ENCODE measurements around the gene MATK.
A peak's percentile ranks its signal among the peaks of the same experiment; 100 is the strongest.

MATK gene

DNA sequence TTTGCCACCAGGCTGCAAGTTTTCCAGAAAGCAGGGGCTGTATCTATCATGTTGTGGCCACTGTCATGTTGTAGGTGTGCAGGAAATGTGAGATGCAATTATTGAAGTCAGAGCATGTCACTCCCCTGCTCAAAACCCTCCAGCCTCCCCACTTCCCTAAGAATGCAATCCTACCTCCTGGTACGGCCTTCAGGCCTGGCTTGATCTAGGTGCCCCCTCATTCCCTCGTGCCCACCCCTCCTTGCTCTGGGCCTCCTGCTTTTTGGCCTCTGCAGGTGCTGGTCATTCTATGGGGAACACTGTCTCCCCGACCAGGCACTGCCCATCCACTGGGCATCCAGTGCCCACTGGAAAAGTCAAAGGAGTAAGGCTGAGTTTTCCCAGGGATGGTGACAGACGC, 28.5 kb upstream of the MATK start:
- DNase-seq (ENCODE audit: low spot score) = no peak

DNA sequence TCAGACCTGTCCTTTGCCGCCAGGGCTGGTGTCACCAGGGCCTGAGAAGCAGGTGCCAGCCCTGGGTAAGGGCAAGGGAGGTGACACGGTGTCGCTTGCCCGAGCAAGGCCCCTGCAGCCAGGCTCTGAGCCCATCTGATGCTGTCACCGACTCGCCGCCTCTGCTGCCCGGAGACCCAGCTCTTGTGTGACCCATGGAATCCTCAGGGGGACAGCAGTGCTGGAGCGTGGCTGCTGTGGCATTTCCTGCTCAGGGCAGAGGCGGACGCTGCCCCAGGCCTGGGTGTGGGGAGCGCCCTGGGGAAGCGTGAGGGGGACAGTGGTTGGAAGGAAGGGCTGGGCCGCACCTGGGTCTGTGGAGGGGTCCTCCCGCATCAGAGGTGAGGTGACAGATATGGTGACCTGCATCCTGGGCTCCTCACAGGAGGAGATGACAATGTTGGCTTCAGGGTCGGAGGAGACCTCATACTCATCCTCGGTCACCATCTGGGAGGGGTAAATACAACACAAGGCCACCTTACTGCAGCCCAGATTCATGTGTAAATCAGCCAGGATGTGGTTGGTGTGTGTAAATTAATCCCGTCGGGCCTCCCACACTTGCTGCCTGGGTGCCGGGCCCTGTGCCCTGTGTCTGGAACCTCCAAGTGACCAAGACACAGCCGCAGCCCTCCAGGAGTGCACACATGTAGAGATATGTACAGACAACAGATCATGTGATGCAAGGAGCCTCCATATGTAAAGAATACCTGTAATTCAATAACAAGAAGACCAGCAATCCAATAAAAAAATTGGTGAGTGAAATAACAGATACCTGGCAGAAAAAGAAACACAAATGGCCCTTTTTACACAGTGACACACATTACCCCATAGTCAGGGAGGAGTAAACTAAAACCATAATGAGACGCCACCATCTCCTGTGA, 27.6 kb upstream of the MATK start:
- DNase-seq (ENCODE audit: low spot score) = no peak

DNA sequence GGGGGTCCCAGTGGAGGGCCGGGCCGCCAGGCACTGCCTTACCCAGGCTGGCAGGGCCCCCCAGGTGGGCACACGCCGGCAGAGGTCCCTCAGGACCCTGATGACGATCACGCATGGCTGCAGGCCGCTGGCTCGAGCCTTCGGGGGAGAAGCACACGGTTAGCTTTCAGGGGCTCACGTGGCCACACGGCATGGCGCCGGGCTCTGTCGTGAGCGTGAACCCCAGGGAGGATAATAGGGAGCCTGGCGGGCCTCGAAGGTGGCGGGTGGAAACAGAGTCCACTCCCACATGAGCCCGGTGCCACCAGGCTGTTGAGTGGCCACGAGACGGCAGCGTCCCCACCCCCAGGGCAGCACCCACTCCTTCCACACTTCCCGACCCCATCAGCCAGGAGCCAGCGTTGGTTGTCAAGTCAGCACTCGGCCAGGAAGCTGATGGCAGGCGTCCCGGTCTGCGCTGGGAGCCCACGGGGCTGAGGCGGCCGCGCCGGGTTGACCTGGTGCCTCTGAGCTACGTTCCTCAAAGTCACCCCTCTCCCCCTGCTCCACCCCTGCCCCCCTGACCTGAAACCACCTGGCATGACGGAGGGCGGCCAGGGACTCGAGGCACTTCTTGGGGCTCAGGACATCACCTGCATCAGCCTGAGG, 24.7 kb upstream of the MATK start:
- no peak for DNase-seq (ENCODE audit: low spot score)

DNA sequence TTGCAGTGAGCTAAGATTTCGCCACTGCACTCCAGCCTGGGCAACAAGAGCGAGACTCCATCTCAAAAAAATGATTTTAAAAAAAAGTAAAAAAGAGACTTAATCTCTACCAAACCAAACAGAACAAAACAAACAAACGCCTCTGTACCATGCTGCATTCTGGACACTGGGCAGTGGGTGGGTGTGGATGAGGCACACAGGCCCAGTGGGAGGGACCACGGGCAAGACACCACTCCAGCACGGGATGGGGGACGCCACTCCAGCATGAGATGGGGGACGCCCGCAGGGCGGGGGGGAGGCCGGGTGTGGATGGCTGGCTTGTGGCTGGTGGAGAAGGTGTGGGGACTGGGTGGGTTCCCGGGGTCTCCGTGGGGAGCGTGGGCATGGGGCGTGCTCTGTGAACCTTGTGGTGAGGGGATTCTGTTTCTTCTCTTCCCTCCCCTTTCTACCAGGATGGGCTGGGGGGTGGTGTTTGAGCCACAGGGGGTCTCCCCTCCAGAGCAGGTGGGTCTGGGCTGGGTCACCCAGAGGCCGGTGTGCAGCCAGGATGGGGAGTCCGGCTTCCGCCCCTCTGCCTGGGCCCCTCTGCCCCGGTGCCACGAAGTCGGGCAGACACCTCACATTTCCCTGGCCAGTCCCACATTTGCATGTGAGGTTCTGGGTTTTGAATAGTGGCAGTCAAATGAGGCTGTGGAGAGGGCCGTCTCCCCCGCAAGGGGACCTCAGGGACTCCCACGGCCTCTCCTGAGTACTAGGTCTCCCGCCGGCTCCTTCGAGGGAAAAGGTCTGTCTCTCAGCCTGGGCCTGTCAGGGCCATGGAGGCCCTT, 23.9 kb upstream of the MATK start:
- no peak for DNase-seq (ENCODE audit: low spot score)

DNA sequence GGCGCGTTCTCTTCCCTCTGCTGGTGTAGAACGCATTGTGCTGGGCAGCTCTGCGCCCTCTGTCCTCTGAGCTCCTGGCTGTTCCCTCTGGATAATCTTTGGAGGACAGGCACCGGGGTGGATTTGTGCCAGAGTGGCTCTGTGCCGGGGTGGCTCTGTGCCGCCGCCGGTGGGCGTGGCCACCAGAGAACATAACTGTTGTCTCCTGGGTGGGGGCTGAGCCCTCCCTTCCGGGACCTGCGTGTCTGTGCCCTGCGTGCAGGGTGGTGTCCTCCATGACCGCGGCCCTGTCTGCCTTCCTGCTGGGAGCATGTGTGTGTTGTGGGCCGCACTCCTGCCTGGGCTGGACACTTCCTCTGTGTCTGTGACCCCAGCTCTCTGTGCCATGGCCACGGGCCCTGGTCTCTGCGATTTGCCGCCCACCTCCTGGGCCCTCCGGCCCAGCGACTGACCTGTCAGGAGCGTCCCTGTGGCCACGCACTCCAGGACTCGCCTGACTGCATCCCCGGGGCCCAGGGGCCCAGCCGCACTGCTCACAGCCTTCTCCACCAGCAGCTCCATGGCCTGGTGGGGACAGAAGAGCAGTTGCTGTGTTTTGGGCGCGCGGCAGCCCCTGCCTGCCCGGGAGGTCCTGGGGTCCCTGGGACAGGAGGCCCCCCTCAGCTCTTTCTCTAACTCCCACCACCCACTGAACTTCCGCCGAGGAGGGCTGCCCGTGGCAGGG, 22.4 kb upstream of the MATK start:
- DNase-seq (ENCODE audit: low spot score) = no peak

DNA sequence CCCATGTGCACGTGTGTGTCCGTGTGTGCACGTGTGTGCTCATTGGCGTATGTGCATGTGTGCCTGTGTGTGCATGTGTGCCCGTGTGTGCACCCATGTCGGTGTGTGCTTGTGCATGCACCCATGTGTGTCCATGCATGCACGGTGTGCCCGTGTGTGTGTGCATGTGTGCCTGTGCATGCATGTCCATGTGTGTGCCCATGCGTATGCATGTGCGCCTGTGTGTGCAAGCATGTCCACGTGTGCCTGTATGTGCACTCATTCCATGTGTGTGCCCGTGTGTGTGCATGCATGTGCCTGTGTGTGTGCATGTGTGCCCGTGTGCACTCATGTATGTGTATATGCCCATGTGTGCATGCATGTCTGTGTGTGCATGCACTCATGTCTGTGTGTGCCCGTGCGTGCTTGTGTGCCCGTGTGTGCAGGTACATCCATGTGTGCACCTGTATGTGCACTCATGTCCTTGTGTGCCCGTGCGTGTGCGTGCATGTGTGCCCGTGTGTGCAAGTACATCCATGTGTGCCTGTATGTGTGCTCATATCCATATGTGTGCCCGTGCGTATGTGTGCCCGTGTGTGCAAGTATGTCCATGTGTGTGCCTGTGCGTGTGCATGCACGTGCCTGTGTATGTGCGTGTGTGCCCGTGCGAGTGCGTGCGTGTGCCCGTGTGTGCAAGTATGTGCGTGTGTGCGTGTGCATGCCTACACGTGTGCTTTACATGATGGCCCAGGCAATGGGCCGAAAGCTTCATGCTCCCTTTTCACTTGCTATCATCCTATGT, 21.6 kb upstream of the MATK start:
- DNase-seq (ENCODE audit: low spot score) = no peak

DNA sequence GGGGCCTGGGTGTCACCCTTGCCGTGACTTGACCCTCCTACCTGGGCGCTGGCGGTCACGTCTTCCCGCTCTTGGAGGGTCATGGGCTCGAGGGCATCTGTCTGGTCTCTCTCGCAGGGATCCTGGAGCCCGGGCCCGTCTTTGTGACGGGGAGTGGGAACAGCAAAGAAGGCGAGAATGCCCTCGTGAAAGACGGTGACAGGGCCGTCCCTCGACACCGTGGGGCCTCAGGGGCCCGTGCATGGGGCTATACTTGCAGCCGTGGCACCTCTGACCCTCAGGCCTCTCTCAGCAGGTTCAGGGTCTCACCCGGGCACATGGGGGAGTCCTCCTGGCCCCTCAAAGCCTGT, 20.9 kb upstream of the MATK start:
- no peak for DNase-seq (ENCODE audit: low spot score)

DNA sequence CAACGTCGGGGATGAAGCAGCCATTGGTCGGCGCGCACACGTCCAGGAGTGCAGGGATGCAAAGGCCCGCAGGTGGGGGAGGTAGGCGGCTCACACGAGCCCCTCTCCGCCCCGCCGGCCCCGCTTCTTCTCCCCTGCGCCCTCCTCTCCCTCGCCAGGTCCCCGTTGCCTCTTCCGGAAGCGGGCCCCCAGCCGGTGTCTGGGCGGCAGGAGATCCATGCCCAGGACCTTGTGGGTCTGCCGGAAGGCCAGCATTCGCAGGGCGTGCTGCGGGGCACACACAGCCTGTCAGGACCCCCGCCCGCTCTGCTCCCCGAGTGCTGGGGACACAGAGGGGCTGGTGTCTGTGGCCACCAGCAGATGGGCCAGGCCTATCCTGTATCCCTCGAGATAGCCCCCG, 19.7 kb upstream of the MATK start:
- DNase-seq (ENCODE audit: low spot score) = no peak

DNA sequence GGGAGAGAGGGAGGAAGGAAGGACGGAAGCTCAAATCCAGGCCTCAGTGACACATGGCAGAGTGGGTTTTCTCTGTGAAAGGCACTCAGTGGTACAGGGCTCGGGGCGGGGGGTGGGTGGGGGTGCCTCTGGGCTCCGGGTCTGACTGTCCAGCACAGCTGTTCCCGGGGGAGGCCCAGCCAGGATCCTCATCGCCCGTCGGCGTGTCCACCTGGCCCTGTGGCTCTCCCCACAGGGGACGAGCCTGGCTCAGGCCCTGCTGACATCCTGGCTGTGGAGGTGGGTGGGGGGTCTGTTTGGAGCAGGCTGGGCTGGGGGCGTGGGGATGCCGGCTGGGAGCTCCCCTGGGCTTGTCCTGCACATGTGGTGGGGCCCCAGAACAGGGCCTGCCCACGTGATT, 18.2 kb upstream of the MATK start:
- DNase-seq (ENCODE audit: low spot score) = no peak

DNA sequence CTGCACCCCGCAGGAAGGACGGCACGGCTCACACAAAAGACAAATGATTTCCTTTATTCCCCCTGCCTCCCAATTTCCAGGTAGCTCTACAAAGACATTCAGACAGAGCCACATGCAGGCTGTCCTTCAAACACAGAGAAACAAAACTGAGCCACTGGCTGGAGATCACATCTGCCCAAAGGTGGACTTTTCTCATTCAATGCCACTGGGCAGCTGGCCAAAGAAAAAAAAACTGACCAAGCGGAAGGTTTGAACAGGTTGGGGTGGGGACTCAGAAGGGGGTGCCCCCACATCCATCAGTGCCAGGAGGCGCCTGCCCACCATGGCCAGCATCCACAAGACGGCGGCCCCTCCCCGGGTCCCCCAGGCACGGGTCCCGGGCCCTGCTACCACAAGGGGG, 17.8 kb upstream of the MATK start:
- DNase-seq (ENCODE audit: low spot score) = no peak

DNA sequence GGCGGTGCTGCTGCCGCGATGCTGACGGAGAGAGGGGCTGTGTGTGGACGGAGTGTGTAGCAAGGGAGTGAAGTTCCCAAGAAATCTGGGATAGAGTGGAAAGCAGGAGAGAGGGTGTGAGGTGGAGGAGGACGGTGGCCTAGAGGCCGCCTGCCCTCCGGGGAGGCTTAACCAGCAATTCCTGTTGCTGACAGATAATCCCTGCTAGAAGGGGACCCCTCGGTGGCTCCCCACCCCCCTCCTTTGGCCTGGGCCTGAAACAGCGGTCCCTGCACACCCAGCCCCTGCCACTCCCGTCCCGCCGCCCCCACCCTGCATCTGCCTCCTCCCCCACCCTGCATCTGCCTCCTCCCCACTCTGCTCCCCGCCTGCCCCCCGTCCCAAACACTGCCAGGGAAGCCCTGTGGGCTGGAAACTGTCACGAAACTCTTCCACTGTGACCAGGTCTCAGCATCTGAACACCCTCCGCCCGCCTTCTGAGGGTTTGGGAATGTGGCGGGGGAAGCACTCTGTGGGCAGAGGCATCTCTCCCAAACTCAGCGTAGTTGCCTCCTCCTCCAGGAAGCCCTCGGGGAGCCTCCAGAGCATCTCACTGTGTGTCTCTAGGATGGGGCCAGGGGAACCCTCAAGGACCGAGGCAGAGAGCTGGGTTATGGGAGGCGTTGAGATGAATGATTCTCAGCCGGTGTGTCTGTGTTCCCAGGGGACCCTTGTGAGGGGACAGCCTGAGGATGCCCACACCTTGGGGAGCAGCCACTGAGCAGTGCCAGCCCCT, 17.1 kb upstream of the MATK start:
- DNase-seq (ENCODE audit: low spot score) = no peak

DNA sequence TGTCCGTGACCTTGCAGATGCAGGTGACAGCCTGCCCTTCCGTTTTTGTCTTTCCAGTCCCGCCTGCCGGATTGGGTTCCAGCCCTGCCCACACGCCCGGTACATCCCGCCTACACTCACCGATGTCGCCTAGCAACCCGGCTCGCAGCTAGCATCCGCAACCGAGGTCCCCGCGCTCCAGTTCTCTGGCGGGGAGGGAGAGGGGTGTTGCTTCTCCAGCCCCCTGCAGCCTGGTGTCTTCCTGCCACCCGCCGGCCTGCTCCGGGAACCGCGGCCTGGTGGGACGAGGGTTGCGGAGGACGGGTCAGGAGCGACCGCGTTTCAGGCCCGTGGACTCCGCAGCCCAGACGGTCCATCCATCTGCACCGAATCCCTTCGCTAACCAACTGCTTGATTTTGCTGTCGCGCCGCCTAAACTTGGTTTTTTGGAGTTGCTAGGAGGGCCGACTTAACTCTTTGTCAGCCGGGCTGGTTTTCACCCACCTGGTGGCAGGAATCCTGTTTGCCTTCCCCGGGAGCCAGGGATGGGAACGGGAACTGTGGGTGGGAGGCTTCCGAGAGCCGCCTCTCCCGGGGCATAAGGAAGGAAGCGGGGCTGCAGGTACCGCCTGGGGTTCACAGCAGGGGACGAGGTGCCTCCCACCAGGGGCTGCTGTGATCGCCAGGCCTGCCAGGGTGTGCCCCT, 15.4 kb upstream of the MATK start:
- DNase-seq (ENCODE audit: low spot score) = no peak

DNA sequence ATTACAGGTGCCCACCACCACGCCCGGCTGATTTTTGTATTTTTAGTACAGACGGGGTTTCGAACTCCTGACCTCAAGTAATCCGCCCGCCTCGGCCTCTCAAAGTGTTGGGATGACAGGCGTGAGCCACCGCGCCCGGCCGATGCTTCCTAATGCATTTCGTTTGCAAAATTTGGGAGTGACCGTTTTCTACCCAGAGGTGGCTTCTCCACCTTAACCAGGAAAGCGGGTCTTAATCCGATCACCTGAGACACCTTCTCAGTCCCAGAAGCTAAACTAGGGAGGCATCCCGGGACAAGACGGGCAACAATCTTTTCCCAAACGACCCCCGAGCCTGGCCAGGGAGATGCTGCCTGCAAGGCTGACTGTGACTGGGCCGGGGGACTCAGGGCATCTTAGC, 14.8 kb upstream of the MATK start:
- peak; percentile 55 for DNase-seq (ENCODE audit: low spot score)

DNA sequence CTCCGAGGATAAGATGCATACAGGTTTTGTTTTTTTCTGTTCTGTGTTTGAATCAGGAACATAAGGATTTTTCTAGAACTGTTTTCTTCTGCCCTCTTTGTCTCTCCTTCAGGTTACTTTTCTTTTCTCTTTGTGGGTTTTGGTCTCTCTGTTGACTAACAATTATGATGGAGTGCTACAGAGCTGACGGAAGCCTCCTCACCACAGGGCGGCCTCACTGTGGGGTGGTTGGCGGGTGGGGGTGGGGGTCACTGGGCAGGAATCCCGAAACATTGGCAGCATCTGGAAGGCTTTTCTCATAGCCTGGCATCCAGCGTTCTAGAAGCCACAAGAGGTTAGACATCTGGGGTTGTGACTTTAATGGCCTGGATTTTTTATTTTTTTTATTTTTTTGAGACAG, 12.0 kb upstream of the MATK start:
- no peak for DNase-seq (ENCODE audit: low spot score)

DNA sequence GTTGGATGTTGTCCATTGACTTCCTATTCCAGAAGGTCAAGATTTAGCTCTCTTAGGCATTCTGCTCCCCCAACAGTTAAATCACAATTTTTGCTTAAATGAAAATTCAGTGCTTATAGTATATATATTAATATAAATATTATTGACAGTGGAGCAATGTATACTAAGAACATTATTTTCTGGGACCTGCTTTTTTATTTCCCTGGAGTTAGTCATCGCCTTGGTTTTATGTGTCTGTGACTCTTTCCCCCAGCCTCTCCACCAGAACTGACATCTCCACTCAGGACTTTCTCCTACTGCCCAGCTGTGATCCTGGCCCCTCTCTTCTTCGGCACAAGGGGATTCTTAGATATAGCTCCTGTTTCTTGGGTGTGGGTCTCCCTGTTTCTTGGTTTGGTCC, 10.2 kb upstream of the MATK start:
- DNase-seq (ENCODE audit: low spot score) = no peak

DNA sequence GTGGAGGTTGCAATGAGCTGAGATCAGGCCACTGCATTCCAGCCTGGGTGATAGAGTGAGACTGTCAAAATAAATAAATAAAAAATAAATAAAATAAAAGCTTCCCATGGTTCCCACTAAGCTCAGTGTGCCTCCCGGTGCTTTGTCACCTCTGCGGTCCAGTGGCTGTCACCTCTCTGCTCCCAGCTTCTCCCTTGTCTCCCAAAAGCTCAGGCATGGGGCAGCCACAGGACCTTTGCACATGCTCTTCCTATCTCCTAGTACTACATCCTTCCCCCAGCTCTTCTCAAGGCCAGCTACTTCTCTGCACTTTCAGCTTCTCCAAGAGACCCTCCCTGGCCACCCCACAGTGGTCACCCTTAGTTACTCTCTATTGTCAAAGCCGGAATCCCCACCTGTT, 7.6 kb upstream of the MATK start:
- DNase-seq (ENCODE audit: low spot score) = no peak

DNA sequence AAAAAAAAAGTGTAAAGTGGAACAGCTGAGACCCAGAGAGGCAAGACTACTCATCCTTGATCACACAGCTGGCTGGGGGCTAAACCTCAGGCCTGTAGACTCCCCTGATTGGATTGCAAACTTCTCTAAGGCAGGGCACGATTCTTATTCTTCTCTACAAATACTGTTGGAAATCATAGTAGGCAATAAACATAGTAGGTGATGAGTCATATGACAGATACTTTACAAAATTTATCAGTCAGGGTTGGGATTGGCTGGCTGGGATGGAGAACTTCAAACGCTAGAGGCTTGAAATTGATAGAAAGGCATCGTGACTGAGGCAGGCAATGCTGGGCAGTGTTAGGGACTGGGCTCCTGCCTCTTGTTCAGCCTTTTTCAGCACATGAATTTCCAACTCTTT, 5.9 kb upstream of the MATK start:
- DNase-seq (ENCODE audit: low spot score) = no peak

DNA sequence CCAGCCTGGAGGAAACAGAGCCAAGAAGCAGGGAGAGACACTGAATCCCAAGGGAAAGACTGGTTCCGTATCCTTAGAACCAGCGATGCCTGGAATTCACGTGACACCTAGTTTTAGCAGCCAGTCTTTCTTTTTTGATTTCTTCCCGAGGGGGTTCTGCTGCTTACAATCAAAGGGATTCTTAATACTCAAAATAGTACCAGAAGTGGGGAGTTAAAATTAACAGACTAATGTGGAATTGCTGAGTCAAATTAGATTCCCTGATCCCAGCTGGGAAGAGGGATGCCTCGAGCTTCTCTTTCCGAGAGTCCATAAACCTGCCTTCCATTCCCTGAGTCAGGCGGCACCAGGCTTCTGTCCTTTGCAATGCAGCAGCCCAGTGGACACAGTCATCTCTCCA, 4.8 kb upstream of the MATK start:
- DNase-seq (ENCODE audit: low spot score) = no peak

DNA sequence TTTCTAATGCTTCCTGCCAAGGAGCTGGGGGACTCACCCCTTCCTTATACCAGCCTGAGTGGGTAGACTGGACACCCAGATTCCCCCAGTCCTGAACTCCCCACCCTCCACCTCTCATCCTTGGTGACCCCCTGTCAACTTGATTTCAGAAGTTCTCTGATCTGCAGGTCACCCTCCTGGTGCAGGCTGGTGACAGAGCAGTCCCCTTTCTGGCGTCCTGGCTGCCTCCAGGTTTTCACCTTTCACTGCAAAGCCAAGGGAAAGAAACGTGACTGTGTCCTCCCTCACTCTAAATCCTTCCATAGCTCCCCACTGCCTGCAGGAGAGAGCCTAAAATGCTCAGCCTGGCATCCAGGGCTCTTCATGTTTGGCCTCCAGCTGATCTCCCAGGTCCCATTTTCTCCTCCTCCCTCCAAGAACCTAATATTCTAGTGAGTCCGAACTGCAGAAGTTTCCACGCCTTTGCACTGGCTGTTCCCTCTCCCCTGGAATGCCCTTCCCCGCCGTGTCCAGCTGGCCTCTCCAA, 4.1 kb upstream of the MATK start:
- no peak for DNase-seq (ENCODE audit: low spot score)
